SK-N-SH (cell line): Measurements from ENCODE around the gene FRMD1. TPM values are rescaled to one million over a fixed set of nuclear protein-coding genes. Genes with fewer than 3 reads are reported as not detected.

Source experiments
- CTCF ChIA-PET: fragments of 300-600, 350-600 bp; formaldehyde crosslinking; extraction: SDS; loops from one replicate; lab custom pipeline; 2021; lab: Yijun Ruan, JAX
- POLR2A ChIA-PET: fragments of 350-600 bp; sonication (Branson Sonifier 250); formaldehyde crosslinking; extraction: SDS; loops from one replicate; lab custom pipeline; 2020; ENCODE audit warnings: antibody characterized with exemption, inconsistent platforms; lab: Yijun Ruan, JAX
- DNase-seq: peaks from one replicate; pipeline ENCODE4 v3.0.0; 2012
- H2AFZ ChIP-seq: fragments of 200-600 bp; sonication (generic); 2 replicates; pipeline ENCODE4 v1.8.1; 2016; ENCODE audit warnings: antibody characterized with exemption, mild to moderate bottlenecking, low read depth
- H3F3A ChIP-seq: fragments of 200-600 bp; sonication (generic); replicated peaks from 2 replicates; pipeline ENCODE3; 2016; ENCODE audit warnings: antibody characterized with exemption, mild to moderate bottlenecking; ENCODE audit not compliant: insufficient read depth
- H3K27ac ChIP-seq, 2 experiments: fragments of 200-500 bp in 1 of 2; fragments of 200-600 bp in 1 of 2; sonication (Bioruptor generic) in 1 of 2; sonication (generic), shearing (Covaris generic) in 1 of 2; 2 replicates each; pipeline versions ENCODE4 v1.5.1 to v1.6.1; 2014 to 2016; ENCODE audit warnings: low read depth in 2 of 2, inconsistent platforms in 1 of 2, low read length in 1 of 2, mild to moderate bottlenecking in 1 of 2, mixed read lengths in 1 of 2
- H3K27me3 ChIP-seq: fragments of 200-600 bp; sonication (generic), shearing (Covaris generic); 2 replicates; pipeline ENCODE4 v1.6.1; 2016; ENCODE audit warnings: mixed run types; ENCODE audit not compliant: insufficient read depth
- H3K36me3 ChIP-seq, 2 experiments: fragments of 200-500 bp in 1 of 2; fragments of 200-600 bp in 1 of 2; sonication (Bioruptor generic) in 1 of 2; sonication (generic) in 1 of 2; replicated peaks in 1 of 2; 2 replicates each; pipeline versions ENCODE3 to v1.5.1; 2014 to 2016; ENCODE audit warnings: low read length in 1 of 2, mild to moderate bottlenecking in 1 of 2; ENCODE audit not compliant: insufficient read depth in 2 of 2, control insufficient read depth in 1 of 2
- H3K4me1 ChIP-seq, 2 experiments: fragments of 200-500 bp in 1 of 2; fragments of 200-600 bp in 1 of 2; sonication (Bioruptor generic) in 1 of 2; sonication (generic), shearing (Covaris generic) in 1 of 2; 2 replicates each; pipeline versions ENCODE4 v1.5.1 to v1.6.1; 2014 to 2016; ENCODE audit warnings: low read depth in 1 of 2, low read length in 1 of 2, mixed run types in 1 of 2; ENCODE audit not compliant: insufficient read depth in 2 of 2, control insufficient read depth in 1 of 2
- H3K4me2 ChIP-seq: fragments of 200-600 bp; sonication (generic), shearing (Covaris generic); 2 replicates; pipeline ENCODE4 v1.6.1; 2017; ENCODE audit warnings: mixed run types
- H3K4me3 ChIP-seq, 2 experiments: fragments of 200-500 bp in 1 of 2; fragments of 200-600 bp in 1 of 2; sonication (Bioruptor generic) in 1 of 2; sonication (generic), shearing (Covaris generic) in 1 of 2; 2 replicates each; pipeline versions ENCODE4 v1.5.1 to v1.8.1; 2014 to 2016; ENCODE audit warnings: low read depth in 2 of 2, inconsistent platforms in 1 of 2, low read length in 1 of 2, mild to moderate bottlenecking in 1 of 2, mixed read lengths in 1 of 2, moderate library complexity in 1 of 2
- H3K79me2 ChIP-seq: fragments of 200-600 bp; sonication (generic); 2 replicates; pipeline ENCODE4 v1.8.1; 2017; ENCODE audit warnings: mild to moderate bottlenecking; ENCODE audit not compliant: insufficient read depth
- H3K9ac ChIP-seq: fragments of 200-600 bp; sonication (generic); 2 replicates; pipeline ENCODE4 v1.6.1; 2017; ENCODE audit warnings: mixed run types
- H3K9me2 ChIP-seq: fragments of 200-600 bp; sonication (generic); 2 replicates; pipeline ENCODE4 v1.6.1; 2017; ENCODE audit warnings: mixed run types
- H3K9me3 ChIP-seq: fragments of 200-600 bp; sonication (generic); 2 replicates; pipeline ENCODE4 v1.6.1; 2017; ENCODE audit warnings: mixed run types, mild to moderate bottlenecking, moderate library complexity
- H4K20me1 ChIP-seq: fragments of 200-600 bp; sonication (generic); 2 replicates; pipeline ENCODE4 v1.6.1; 2017; ENCODE audit warnings: mild to moderate bottlenecking, mixed run types; ENCODE audit not compliant: insufficient read depth
- ELF1 ChIP-seq: IDR thresholded peaks from 2 replicates; pipeline ENCODE4 v1.4.0; 2012
- EP300 ChIP-seq, 2 experiments: IDR thresholded peaks; 2 replicates each; pipeline versions ENCODE4 v1.4.0 to v1.6.1; 2012; ENCODE audit warnings: borderline replicate concordance in 1 of 2, low read depth in 1 of 2, low read length in 1 of 2
- FOSL2 ChIP-seq: IDR thresholded peaks from 2 replicates; pipeline ENCODE4 v1.4.0; 2012; ENCODE audit warnings: low read depth, mild to moderate bottlenecking, moderate library complexity, borderline replicate concordance
- FOXM1 ChIP-seq: IDR thresholded peaks from 2 replicates; pipeline ENCODE4 v1.4.0; 2012; ENCODE audit warnings: low read depth, mild to moderate bottlenecking
- GATA2 ChIP-seq: sonication (generic); formaldehyde crosslinking; IDR thresholded peaks from 2 replicates; pipeline ENCODE4 v1.5.0; 2020; ENCODE audit warnings: mild to moderate bottlenecking, missing genetic modification reagents
- JUND ChIP-seq: IDR thresholded peaks from 2 replicates; pipeline ENCODE4 v1.4.0; 2012
- NFIC ChIP-seq: IDR thresholded peaks from 2 replicates; pipeline ENCODE4 v1.4.0; 2012; ENCODE audit warnings: borderline replicate concordance
- POLR2AphosphoS5 ChIP-seq: IDR thresholded peaks from 2 replicates; pipeline ENCODE4 v1.6.1; 2012; ENCODE audit warnings: low read depth, low read length
- RAD21 ChIP-seq: IDR thresholded peaks from 2 replicates; pipeline ENCODE4 v1.6.1; 2012; ENCODE audit warnings: mild to moderate bottlenecking, low read length
- RFX5 ChIP-seq: IDR thresholded peaks from 2 replicates; pipeline ENCODE4 v1.6.1; 2012; ENCODE audit warnings: mild to moderate bottlenecking, improper control_type of control experiment, low read length
- RXRA ChIP-seq: IDR thresholded peaks from 2 replicates; pipeline ENCODE4 v1.4.0; 2012; ENCODE audit warnings: low read depth, mild to moderate bottlenecking, borderline replicate concordance
- TAF1 ChIP-seq: IDR thresholded peaks from 2 replicates; pipeline ENCODE4 v1.6.1; 2012; ENCODE audit warnings: low read depth, mild to moderate bottlenecking, low read length, moderate library complexity, borderline replicate concordance
- TEAD4 ChIP-seq: IDR thresholded peaks from 2 replicates; pipeline ENCODE4 v1.4.0; 2012; ENCODE audit warnings: mild to moderate bottlenecking, borderline replicate concordance; ENCODE audit not compliant: insufficient read depth
- WGBS: methylation state at CpG from one replicate; pipeline ENCODE4 v1.1.6; 2017; ENCODE audit warnings: low lambda C conversion rate; 5-methylcytosine and 5-hydroxymethylcytosine counted together
- polyA plus RNA-seq, 3 experiments: library from polyadenylated mRNA; depleted of rRNA; stranded (reverse); fragments of >200 nt; gene quantifications; 2 replicates each; pipeline ENCODE4 v1.2.3, GENCODE V29; 2012
- TF ChIP-seq, protein P1 (sequence below): IDR thresholded peaks from 2 replicates; pipeline ENCODE4 v1.4.0; 2012; ENCODE audit warnings: low read depth, borderline replicate concordance
- TF ChIP-seq, protein P2 (sequence below): fragments of 200-600 bp; sonication (generic); IDR thresholded peaks from 2 replicates; pipeline ENCODE4 v1.6.1; 2017; ENCODE audit warnings: antibody characterized with exemption, mild to moderate bottlenecking, moderate library complexity
- TF ChIP-seq, protein P3 (sequence below): IDR thresholded peaks from 2 replicates; pipeline ENCODE4; 2012
- TF ChIP-seq, protein P4 (sequence below): IDR thresholded peaks from 2 replicates; pipeline ENCODE4 v1.4.0; 2012; ENCODE audit warnings: low read depth
- TF ChIP-seq, protein P5 (sequence below): IDR thresholded peaks from 2 replicates; pipeline ENCODE4 v1.6.1; 2012; ENCODE audit warnings: mild to moderate bottlenecking, low read depth, low read length, moderate library complexity

The FRMD1 gene
- polyA plus RNA-seq, 1 of the 3 experiments (the other 2 are of a cell fraction) = not detected

DNA sequence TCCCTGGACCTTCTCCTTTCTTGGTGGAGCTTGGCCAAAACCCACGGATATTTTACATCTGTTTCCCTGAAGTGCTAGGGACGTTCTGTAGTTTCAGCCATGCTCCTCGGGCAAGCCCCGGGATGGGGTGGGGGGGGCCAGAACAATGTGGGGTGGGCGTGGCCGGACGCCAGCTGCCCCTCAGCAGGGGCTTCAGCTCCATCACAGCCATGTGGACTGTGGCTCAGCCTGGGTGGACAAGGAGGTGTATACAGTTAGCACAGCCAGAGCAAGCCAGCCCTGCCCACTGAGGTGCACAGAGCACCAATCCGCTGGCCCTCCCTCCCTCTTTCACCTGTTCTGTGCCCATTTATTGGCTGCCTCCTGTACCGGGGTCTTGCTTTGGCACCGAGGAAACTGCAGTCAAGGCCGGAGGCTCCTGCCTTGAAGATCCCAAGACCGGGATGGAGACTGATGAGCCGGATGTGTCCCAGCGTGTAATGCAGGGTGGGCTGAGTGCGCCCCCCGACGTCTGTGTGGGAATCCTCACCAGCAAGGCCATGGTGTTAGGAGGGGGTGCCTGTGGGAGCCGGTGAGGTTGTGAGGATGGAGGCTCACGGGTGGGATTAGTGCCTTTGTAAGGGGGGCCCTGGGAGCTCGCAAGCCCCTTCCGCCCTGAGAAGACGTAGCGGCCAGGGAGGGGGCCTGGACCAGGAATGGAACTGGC is 28.0 kb downstream of the FRMD1 start:
- WGBS = 62% methylated on average over 18 of the region's 23 CpGs
- Histone ChIP-seq H2AFZ (no peak overlapping the region), H3K27me3 (no peaks in the 10 kb centered on the region), H3K9me3 (no peaks in the 10 kb centered on the region), H3K4me2 (no peak overlapping the region), H3K4me3 (no peak overlapping the region), H3K9me2 (no peaks in the 10 kb centered on the region), H3K27ac (no peak overlapping the region)
- no peak for DNase-seq
- no peak for TF ChIP-seq ELF1
- TF ChIP-seq, protein P1, sequence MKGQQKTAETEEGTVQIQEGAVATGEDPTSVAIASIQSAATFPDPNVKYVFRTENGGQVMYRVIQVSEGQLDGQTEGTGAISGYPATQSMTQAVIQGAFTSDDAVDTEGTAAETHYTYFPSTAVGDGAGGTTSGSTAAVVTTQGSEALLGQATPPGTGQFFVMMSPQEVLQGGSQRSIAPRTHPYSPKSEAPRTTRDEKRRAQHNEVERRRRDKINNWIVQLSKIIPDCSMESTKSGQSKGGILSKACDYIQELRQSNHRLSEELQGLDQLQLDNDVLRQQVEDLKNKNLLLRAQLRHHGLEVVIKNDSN = no peak
- no peak for TF ChIP-seq RFX5
- TF ChIP-seq NFIC = no peak
- no peak for TF ChIP-seq EP300 (IDR thresholded peaks at IDR 0.05; ENCODE audit: borderline replicate concordance in 1 of 2, low read depth in 1 of 2, low read length in 1 of 2)
- TF ChIP-seq, protein P2, sequence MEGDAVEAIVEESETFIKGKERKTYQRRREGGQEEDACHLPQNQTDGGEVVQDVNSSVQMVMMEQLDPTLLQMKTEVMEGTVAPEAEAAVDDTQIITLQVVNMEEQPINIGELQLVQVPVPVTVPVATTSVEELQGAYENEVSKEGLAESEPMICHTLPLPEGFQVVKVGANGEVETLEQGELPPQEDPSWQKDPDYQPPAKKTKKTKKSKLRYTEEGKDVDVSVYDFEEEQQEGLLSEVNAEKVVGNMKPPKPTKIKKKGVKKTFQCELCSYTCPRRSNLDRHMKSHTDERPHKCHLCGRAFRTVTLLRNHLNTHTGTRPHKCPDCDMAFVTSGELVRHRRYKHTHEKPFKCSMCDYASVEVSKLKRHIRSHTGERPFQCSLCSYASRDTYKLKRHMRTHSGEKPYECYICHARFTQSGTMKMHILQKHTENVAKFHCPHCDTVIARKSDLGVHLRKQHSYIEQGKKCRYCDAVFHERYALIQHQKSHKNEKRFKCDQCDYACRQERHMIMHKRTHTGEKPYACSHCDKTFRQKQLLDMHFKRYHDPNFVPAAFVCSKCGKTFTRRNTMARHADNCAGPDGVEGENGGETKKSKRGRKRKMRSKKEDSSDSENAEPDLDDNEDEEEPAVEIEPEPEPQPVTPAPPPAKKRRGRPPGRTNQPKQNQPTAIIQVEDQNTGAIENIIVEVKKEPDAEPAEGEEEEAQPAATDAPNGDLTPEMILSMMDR = no peak
- TF ChIP-seq JUND = no peak
- TF ChIP-seq RXRA = no peak
- TF ChIP-seq TEAD4 = no peak
- no peak for TF ChIP-seq RAD21
- no peak for TF ChIP-seq GATA2 (CRISPR knock-in tag)
- TF ChIP-seq TAF1 = no peak
- no peak for TF ChIP-seq POLR2AphosphoS5
- TF ChIP-seq, protein P3, sequence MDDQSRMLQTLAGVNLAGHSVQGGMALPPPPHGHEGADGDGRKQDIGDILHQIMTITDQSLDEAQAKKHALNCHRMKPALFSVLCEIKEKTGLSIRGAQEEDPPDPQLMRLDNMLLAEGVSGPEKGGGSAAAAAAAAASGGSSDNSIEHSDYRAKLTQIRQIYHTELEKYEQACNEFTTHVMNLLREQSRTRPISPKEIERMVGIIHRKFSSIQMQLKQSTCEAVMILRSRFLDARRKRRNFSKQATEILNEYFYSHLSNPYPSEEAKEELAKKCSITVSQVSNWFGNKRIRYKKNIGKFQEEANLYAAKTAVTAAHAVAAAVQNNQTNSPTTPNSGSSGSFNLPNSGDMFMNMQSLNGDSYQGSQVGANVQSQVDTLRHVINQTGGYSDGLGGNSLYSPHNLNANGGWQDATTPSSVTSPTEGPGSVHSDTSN = no peak
- TF ChIP-seq, protein P4, sequence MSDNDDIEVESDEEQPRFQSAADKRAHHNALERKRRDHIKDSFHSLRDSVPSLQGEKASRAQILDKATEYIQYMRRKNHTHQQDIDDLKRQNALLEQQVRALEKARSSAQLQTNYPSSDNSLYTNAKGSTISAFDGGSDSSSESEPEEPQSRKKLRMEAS = no peak
- TF ChIP-seq, protein P5, sequence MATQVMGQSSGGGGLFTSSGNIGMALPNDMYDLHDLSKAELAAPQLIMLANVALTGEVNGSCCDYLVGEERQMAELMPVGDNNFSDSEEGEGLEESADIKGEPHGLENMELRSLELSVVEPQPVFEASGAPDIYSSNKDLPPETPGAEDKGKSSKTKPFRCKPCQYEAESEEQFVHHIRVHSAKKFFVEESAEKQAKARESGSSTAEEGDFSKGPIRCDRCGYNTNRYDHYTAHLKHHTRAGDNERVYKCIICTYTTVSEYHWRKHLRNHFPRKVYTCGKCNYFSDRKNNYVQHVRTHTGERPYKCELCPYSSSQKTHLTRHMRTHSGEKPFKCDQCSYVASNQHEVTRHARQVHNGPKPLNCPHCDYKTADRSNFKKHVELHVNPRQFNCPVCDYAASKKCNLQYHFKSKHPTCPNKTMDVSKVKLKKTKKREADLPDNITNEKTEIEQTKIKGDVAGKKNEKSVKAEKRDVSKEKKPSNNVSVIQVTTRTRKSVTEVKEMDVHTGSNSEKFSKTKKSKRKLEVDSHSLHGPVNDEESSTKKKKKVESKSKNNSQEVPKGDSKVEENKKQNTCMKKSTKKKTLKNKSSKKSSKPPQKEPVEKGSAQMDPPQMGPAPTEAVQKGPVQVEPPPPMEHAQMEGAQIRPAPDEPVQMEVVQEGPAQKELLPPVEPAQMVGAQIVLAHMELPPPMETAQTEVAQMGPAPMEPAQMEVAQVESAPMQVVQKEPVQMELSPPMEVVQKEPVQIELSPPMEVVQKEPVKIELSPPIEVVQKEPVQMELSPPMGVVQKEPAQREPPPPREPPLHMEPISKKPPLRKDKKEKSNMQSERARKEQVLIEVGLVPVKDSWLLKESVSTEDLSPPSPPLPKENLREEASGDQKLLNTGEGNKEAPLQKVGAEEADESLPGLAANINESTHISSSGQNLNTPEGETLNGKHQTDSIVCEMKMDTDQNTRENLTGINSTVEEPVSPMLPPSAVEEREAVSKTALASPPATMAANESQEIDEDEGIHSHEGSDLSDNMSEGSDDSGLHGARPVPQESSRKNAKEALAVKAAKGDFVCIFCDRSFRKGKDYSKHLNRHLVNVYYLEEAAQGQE = no peak
- no peak for TF ChIP-seq FOXM1
- no peak for TF ChIP-seq FOSL2
- TF ChIP-seq, all 33 proteins: peak for 0
- ChIA-PET CTCF (interaction anchor here (1.2 kb wide), 1 partner anchor 9 kb away, joined by 4 read pairs; no protein-coding TSS in a partner anchor), POLR2A (no interaction called here)
- no peaks in the 10 kb centered on the region for H3F3A ChIP-seq
- no peaks in the 10 kb centered on the region for H3K36me3 ChIP-seq
- no peaks in the 10 kb centered on the region for H3K79me2 ChIP-seq
- peaks cover 0 to 11% of the 10 kb centered on the region in 2 experiments; a peak in 1 of 4 replicates for H3K4me1 ChIP-seq
- no peaks in the 10 kb centered on the region for H4K20me1 ChIP-seq
- H3K9ac ChIP-seq = no peak overlapping the region
